HepG2 (cell line): ENCODE measurements around the gene ZKSCAN4. TPM values are rescaled to one million over a fixed set of nuclear protein-coding genes. Genes with fewer than 3 reads are reported as not detected.
A peak's percentile ranks its signal among the peaks of the same experiment; 100 is the strongest.

Source experiments
- FOXJ3 ChIP-seq: sonication (generic); formaldehyde crosslinking; IDR thresholded peaks from 2 replicates; pipeline ENCODE4 v1.4.0; 2020; ENCODE audit warnings: missing genetic modification reagents, mild to moderate bottlenecking, borderline replicate concordance
- HOXA5 ChIP-seq: sonication (generic); formaldehyde crosslinking; IDR thresholded peaks from 2 replicates; pipeline ENCODE4 v1.4.0; 2020; ENCODE audit warnings: missing genetic modification reagents
- HOXA7 ChIP-seq: sonication (generic); formaldehyde crosslinking; IDR thresholded peaks from 2 replicates; pipeline ENCODE4 v1.8.1; 2022; ENCODE audit warnings: mild to moderate bottlenecking, missing genetic modification reagents, moderate library complexity
- IKZF4 ChIP-seq: sonication (generic); formaldehyde crosslinking; IDR thresholded peaks from 2 replicates; pipeline ENCODE4 v1.5.1; 2020; ENCODE audit warnings: borderline replicate concordance, mild to moderate bottlenecking, low read depth, missing genetic modification reagents; ENCODE audit errors: not compliant biosample characterization
- KDM5A ChIP-seq: fragments of 200-600 bp; sonication (generic); IDR thresholded peaks from 2 replicates; pipeline ENCODE4 v1.7.0; 2018; ENCODE audit warnings: antibody characterized with exemption, mild to moderate bottlenecking, low read length, borderline replicate concordance
- MED1 ChIP-seq: sonication (generic); formaldehyde crosslinking; IDR thresholded peaks from 2 replicates; pipeline ENCODE4 v1.4.0; 2020; ENCODE audit warnings: missing genetic modification reagents
- MXI1 ChIP-seq: IDR thresholded peaks from 3 replicates; pipeline ENCODE4 v1.6.1; 2012; ENCODE audit warnings: low read depth, low read length, inconsistent platforms, borderline replicate concordance
- PLSCR1 ChIP-seq: sonication (generic); formaldehyde crosslinking; IDR thresholded peaks from 2 replicates; pipeline ENCODE4 v1.5.0; 2020; ENCODE audit warnings: missing genetic modification reagents, mild to moderate bottlenecking, borderline replicate concordance
- POLR2AphosphoS2 ChIP-seq: IDR thresholded peaks from 2 replicates; pipeline ENCODE4 v1.6.1; 2011; ENCODE audit warnings: low read depth, low read length, improper control_type of control experiment
- PRMT3 ChIP-seq: sonication (generic); formaldehyde crosslinking; IDR thresholded peaks from 2 replicates; pipeline ENCODE4 v1.8.1; 2022; ENCODE audit warnings: low read depth, mild to moderate bottlenecking, moderate library complexity, missing genetic modification reagents, borderline replicate concordance
- SSRP1 ChIP-seq: IDR thresholded peaks from 2 replicates; pipeline ENCODE4 v1.6.1; 2016; ENCODE audit warnings: control low read depth
- TBL1XR1 ChIP-seq: fragments of 150-350 bp; IDR thresholded peaks from 2 replicates; pipeline ENCODE4 v1.6.1; 2014; ENCODE audit warnings: borderline replicate concordance, low read length; ENCODE audit not compliant: partially characterized antibody
- ZFP1 ChIP-seq: IDR thresholded peaks from 2 replicates; pipeline ENCODE4 v1.6.1; 2016
- ZIK1 ChIP-seq: sonication (generic); formaldehyde crosslinking; IDR thresholded peaks from 2 replicates; pipeline ENCODE4 v1.5.0; 2020; ENCODE audit warnings: mild to moderate bottlenecking, low read depth, missing genetic modification reagents, borderline replicate concordance
- ZNF292 ChIP-seq: sonication (generic); formaldehyde crosslinking; IDR thresholded peaks from 2 replicates; pipeline ENCODE4 v1.8.1; 2022; ENCODE audit warnings: mild to moderate bottlenecking, low read depth, missing genetic modification reagents, borderline replicate concordance
- ZNF737 ChIP-seq: sonication (generic); formaldehyde crosslinking; IDR thresholded peaks from 2 replicates; pipeline ENCODE4 v1.5.0; 2020; ENCODE audit warnings: missing genetic modification reagents, mild to moderate bottlenecking, borderline replicate concordance
- ZNF772 ChIP-seq: sonication (generic); formaldehyde crosslinking; IDR thresholded peaks from 2 replicates; pipeline ENCODE4 v1.5.0; 2020; ENCODE audit warnings: mild to moderate bottlenecking, missing genetic modification reagents
- polyA plus RNA-seq, 8 experiments: library from polyadenylated mRNA; depleted of rRNA in 3 of 8; stranded (reverse) in 7 of 8; unstranded in 1 of 8; fragments of >200 nt; fragmentation: Illumina TruSeq in 4 of 8; extraction: Trizol in 4 of 8; gene quantifications; 2 replicates each; pipeline versions ENCODE4 v1.2.1 to v1.2.3, GENCODE V29; 2011 to 2016; ENCODE audit warnings: low read depth in 4 of 8, missing spikeins in 1 of 8, mixed read lengths in 1 of 8; ENCODE audit not compliant: insufficient read depth in 1 of 8
- total RNA-seq, 5 experiments: library from RNA; depleted of rRNA; stranded (reverse); fragments of >200 nt; fragmentation: Illumina TruSeq; extraction: Trizol; gene quantifications; 2 replicates each; pipeline ENCODE4 v1.2.3, GENCODE V29; 2016; ENCODE audit warnings: low read depth in 1 of 5
- TF ChIP-seq, protein P1 (sequence below): sonication (generic); formaldehyde crosslinking; IDR thresholded peaks from 2 replicates; pipeline ENCODE4 v1.4.0; 2020; ENCODE audit warnings: mild to moderate bottlenecking, missing genetic modification reagents
- TF ChIP-seq, protein P2 (sequence below): sonication (generic); formaldehyde crosslinking; IDR thresholded peaks from 2 replicates; pipeline ENCODE4 v1.4.0; 2020; ENCODE audit warnings: mild to moderate bottlenecking, missing genetic modification reagents
- TF ChIP-seq, protein P3 (sequence below): sonication (generic); formaldehyde crosslinking; conservative IDR thresholded peaks from 2 replicates; pipeline ENCODE4 v1.4.0; 2020; ENCODE audit warnings: mild to moderate bottlenecking, missing genetic modification reagents, moderate library complexity

The ZKSCAN4 gene
- total and polyA plus RNA-seq, 2 of the 13 experiments (the other 11 are each of a cell fraction or from before 2014, with no cell fraction given), result 2.9 to 7.8 TPM

GRCh38 chr6:28225056-28225834 lies 26.8 kb downstream of the ZKSCAN4 start, which contains the start of gene ZSCAN9 (continued):
- TF ChIP-seq, protein P1, sequence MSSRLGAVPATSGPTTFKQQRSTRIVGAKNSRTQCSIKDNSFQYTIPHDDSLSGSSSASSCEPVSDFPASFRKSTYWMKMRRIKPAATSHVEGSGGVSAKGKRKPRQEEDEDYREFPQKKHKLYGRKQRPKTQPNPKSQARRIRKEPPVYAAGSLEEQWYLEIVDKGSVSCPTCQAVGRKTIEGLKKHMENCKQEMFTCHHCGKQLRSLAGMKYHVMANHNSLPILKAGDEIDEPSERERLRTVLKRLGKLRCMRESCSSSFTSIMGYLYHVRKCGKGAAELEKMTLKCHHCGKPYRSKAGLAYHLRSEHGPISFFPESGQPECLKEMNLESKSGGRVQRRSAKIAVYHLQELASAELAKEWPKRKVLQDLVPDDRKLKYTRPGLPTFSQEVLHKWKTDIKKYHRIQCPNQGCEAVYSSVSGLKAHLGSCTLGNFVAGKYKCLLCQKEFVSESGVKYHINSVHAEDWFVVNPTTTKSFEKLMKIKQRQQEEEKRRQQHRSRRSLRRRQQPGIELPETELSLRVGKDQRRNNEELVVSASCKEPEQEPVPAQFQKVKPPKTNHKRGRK (CRISPR knock-in tag), result no peak
- TF ChIP-seq FOXJ3 (CRISPR knock-in tag) (no peak), ZNF292 (peak; percentile 61; the same call in 1 of the 2 replicates), PRMT3 (CRISPR knock-in tag) (no peak), POLR2AphosphoS2 (no peak), IKZF4 (CRISPR knock-in tag) (peak; percentile 58), MXI1 (peak; percentile 38; the same call in 1 of the 3 replicates), MED1 (peak; percentile 73), TBL1XR1 (peak; percentile 58), PLSCR1 (CRISPR knock-in tag) (no peak), ZIK1 (CRISPR knock-in tag) (peak; percentile 82; the same call in 1 of the 2 replicates), ZFP1 (peak; percentile 55; the same call in 1 of the 2 replicates), HOXA7 (CRISPR knock-in tag) (no peak), ZNF737 (CRISPR knock-in tag) (0 out of 2 replicates have a peak, but pooled peaks have one; percentile 13), ZNF772 (CRISPR knock-in tag) (peak; percentile 81), KDM5A (peak; percentile 94), HOXA5 (CRISPR knock-in tag) (0 out of 2 replicates have a peak, but pooled peaks have one; percentile 33), SSRP1 (CRISPR knock-in tag) (peak; percentile 81; the same call in 1 of the 2 replicates)
- TF ChIP-seq, protein P2, sequence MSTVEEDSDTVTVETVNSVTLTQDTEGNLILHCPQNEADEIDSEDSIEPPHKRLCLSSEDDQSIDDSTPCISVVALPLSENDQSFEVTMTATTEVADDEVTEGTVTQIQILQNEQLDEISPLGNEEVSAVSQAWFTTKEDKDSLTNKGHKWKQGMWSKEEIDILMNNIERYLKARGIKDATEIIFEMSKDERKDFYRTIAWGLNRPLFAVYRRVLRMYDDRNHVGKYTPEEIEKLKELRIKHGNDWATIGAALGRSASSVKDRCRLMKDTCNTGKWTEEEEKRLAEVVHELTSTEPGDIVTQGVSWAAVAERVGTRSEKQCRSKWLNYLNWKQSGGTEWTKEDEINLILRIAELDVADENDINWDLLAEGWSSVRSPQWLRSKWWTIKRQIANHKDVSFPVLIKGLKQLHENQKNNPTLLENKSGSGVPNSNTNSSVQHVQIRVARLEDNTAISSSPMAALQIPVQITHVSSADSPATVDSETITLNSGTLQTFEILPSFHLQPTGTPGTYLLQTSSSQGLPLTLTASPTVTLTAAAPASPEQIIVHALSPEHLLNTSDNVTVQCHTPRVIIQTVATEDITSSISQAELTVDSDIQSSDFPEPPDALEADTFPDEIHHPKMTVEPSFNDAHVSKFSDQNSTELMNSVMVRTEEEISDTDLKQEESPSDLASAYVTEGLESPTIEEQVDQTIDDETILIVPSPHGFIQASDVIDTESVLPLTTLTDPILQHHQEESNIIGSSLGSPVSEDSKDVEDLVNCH (CRISPR knock-in tag), result 0 out of 2 replicates have a peak, but pooled peaks have one; percentile 51
- TF ChIP-seq, protein P3, sequence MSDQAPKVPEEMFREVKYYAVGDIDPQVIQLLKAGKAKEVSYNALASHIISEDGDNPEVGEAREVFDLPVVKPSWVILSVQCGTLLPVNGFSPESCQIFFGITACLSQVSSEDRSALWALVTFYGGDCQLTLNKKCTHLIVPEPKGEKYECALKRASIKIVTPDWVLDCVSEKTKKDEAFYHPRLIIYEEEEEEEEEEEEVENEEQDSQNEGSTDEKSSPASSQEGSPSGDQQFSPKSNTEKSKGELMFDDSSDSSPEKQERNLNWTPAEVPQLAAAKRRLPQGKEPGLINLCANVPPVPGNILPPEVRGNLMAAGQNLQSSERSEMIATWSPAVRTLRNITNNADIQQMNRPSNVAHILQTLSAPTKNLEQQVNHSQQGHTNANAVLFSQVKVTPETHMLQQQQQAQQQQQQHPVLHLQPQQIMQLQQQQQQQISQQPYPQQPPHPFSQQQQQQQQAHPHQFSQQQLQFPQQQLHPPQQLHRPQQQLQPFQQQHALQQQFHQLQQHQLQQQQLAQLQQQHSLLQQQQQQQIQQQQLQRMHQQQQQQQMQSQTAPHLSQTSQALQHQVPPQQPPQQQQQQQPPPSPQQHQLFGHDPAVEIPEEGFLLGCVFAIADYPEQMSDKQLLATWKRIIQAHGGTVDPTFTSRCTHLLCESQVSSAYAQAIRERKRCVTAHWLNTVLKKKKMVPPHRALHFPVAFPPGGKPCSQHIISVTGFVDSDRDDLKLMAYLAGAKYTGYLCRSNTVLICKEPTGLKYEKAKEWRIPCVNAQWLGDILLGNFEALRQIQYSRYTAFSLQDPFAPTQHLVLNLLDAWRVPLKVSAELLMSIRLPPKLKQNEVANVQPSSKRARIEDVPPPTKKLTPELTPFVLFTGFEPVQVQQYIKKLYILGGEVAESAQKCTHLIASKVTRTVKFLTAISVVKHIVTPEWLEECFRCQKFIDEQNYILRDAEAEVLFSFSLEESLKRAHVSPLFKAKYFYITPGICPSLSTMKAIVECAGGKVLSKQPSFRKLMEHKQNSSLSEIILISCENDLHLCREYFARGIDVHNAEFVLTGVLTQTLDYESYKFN (CRISPR knock-in tag), result peak; percentile 41; the same call in 1 of the 2 replicates
